Measurements from ENCODE around the gene AK8.

Gene AK8

DNA sequence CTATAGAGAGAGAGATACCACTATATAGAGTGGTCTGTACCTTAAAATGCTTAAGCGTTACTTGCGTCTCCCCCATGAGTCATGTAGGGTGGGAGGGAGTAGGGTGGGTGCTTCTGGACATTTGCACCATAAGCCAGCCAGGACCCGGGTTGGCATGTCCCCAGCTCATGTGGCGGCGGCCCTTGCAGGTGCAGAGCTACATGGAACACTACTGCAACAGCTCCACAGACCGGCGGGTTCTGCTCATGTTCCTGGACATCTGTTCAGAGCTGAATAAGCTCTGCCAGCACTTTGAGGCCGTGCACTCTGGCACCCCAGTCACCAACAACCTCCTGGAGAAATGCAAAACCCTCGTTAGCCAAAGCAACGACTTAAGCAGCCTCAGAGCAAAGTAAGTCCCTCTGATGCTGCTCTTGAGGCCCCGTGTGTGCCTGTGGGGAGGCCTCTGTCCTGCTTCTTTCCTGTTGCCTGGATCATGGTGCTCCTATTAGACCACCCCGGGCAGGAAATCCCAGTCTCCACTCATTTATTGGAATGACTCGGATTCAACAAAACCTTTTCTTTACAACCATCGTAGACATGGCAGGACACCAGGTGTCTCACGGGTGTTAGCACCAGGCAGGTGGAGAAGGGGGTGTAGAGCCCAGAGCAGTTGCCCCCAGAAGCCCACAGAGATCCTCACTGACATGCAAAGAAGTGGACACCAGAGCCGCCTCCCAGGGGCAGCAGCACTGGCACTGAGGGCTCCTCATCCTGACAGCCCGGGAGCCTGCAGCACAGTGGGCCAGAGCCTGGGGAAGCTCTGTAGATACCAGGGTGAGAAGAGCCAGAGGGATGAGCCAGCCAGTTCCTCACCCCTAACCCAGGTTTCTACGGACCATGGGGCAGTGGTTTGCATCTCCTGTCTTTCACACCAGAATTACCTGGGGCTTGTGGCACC lies 9.4 kb upstream of the AK8 start:
- DNase-seq = no peak

- no peak for DNase-seq
Measured at GRCh38 chr9:132886334-132886725, 8.2 kb upstream of the AK8 start.

- no peak for DNase-seq
Measured at GRCh38 chr9:132885720-132886333, 7.7 kb upstream of the AK8 start.

- DNase-seq = no peak
Measured at GRCh38 chr9:132883349-132884294, 5.5 kb upstream of the AK8 start.

DNA sequence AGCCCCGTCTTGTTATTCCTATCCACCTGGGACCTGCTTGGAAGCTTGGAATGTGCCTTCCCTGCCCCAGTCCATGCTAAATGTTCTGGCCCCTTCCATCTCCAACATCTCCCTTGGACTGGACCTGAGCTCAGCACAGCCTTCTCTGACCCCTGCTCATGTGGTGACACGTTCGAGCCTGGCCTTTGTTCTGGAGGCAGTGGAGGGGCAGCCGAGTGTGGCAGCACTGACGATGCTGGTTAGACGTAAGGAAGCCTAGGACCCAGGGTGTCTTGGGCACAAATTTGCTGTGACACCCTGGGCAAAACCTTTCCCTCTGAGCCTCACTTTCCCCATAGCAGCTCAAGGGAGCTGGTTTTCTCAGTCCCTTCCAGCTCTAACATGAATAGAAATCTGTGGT lies 4.5 kb upstream of the AK8 start:
- DNase-seq = no peak

GRCh38 chr9:132881826-132882225 lies 3.7 kb upstream of the AK8 start:
- no peak for DNase-seq

- DNase-seq = no peak
Measured at GRCh38 chr9:132880324-132880661, 2.2 kb upstream of the AK8 start.

DNA sequence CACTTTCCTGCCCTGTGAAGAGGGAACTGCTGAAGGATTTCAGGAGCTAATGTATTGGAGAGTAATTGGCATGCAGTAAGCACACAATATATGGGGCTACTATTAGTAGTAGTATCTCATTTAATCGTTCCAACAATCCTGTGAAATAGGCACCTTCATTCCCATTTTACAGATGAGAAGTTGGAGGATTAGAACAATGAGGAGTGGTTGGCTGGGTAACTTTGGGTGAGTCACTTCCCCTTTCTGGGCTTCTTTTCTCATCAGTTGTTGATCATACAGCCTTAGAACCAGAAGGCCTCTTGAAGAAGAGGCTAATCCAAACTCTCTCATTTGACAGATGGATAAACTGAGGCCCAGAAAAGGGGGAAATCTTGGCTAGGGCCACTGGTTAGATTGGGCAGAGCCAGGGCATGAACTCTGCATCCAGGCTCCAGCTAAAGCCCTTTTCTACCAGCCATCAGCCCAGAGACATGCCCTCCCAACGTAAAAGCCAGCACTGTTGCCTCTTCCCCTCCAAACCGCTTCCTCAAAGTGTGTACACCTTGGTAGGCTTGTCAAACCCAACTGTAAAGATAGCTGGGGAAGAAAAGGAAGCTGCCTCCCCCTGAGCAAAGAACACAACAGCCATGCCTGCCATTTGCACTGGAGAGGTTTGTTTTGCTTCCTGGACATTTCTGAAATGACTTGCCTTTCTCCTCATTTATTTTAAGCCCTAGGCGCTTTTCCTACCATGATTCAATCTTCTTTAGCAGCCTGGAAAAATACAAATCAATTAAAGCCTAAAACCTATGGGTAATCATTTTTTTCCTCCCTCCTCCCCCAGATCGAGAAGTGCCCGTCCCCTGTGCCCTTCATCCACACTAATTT lies 1.6 kb upstream of the AK8 start:
- DNase-seq = no peak

DNA sequence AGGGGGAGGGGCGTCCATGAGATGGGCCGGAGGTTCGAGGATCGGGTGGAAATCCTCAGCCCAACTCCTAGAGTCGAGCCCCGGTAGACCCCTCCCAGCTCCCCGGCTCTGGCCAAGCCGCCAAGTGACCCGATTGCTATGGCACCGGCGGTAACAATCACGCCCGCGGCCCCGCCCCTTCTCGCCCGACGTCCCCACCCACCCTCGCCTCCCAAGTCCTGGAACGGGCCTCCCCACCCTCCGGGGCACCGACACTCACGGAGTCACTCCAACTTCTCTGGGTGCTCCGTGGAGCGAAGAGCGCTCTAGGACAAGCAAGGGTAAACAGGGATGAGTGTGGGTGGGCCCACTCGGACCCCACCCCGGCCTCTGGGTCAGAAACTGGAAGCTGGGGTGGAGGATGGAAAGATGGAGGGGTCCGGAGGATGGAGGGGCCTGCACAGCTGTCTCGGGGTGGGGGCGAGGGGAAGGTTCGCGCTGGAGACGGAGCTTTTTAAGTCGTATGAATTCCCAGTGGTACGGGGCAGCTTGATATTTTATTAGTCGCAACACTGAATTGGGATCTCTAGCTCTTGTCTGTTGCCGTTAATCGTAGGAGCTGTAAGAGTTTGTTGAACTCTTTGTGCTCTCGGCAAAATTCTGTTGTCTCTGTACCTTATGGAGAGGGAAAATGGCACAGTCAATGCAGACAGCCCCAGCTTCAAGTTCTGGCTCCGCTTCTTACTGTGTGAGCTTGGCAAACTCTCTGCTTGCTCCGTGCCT lies 792 bp upstream of the AK8 start, which contains the start of gene SPACA9:
TSS of gene SPACA9 (plus strand) at position 204 of the 762 bp plus-strand sequence. CDS start 5,050 bp downstream, outside the sequence.
- no peak for DNase-seq

GRCh38 chr9:132877458-132877823 lies 643 bp downstream of the AK8 start:
- no peak for DNase-seq

GRCh38 chr9:132876849-132877248 lies 1.2 kb downstream of the AK8 start:
- no peak for DNase-seq

DNA sequence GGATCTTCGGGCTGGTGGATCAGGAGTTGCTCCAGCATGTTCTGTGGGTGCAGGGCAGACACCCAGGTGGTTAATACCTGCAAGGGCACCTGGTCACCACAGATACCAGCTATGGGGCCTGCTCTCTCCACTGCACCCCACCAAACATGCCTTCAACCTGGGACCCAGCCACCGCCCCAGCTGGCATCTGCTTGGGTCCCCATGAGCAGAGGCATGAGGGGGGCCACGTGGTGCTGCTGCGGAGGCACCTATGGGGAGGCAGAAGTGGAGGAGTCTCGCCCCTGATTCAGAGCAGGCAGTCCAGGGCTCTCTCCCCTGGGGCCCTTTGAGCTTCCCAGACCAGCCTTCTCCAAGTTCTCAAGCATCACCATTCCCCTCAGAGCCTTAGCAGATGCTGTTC lies 2.9 kb downstream of the AK8 start:
- no peak for DNase-seq

DNA sequence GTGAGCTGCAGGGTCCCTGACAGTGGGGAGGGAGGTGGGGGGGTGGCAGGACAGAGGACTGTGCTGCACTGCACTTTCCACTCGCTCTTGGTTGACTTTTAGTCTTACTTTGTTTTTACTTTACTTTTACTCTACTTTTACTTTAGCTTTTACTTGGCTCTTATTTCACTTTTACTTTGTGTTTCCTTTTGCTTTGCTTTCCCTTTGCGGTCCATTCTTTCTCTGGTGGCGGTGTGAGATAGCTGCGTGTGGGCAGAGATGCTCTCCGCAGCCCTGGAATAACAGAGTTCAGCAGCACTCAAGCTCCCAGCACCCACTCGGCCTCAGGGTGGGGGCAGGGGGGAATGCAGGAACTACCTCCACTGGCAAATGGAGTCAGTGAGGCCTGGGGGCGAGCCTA lies 4.7 kb downstream of the AK8 start:
- DNase-seq = no peak

- no peak for DNase-seq
Measured at GRCh38 chr9:132869266-132869665, 8.8 kb downstream of the AK8 start.

- no peak for DNase-seq
Measured at GRCh38 chr9:132866898-132867297, 11.2 kb downstream of the AK8 start.

GRCh38 chr9:132864691-132865090 lies 13.4 kb downstream of the AK8 start:
- DNase-seq = no peak

DNA sequence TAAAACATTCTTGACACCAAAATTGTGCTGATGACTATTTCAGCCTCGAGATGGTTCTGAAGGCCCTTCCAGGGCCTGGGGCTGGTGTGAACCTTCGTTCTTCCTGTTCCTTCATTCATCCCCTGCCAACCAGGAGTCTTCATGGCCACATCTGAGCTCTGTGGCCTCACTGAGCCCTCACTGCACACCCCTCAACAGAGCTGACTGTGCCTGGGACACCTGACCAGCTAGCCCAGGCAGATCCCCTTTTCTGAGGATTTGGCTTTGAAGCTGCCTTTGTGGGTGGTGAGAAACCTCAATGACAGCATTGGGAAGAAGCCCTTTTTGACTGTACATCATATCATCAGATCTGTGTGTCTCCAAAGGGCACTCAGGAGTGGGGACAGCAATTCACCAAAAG lies 13.8 kb downstream of the AK8 start:
- DNase-seq = no peak

DNA sequence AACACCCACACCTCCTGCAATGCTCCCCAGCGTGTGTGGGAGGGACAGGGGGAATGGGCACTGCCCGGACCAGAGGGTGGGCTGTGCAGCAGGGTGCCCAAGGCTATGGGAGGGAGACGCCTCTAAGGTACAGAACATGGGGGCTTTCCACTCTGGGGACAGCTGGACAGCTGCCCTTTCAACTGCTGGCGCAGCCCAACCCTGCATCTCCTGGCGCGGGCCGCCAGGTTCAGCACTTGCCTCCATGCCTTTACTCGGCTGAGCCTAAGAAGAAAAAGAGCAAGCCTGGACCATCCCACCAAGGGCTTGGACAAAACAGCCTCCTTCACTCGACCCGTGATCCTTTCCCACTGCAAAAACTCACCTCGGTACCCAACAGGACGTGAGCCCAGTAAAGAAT lies 15.0 kb downstream of the AK8 start:
- no peak for DNase-seq

GRCh38 chr9:132862533-132862932 lies 15.6 kb downstream of the AK8 start:
- DNase-seq = no peak

DNA sequence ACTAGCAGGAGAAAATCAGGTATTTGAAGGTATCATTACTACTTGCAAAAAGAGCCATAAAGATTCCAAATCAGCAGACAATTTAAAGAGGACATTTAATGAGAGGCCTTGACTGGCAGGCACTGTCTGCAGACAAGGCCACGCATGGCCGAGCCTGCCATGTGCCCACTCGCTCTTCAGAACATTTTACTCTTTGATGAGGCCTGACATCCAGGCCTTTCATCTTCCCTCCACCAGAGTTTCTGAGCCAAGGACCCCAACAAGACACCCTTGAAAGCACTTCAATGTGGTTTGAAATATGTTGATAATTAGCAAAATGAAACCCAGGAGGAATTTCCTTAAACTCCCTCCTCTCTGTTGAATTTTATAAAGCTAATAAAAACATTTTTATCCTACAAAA lies 16.4 kb downstream of the AK8 start:
- no peak for DNase-seq

- no peak for DNase-seq
Measured at GRCh38 chr9:132858751-132859150, 19.3 kb downstream of the AK8 start.

All from cortex of kidney (tissue), 1 donor.